ENCODE measurements around the gene HK1. TPM values are rescaled to one million over a fixed set of nuclear protein-coding genes. Genes with fewer than 3 reads are reported as not detected.
"Not testable (repeated sequence)": the region's sequence is repeated elsewhere in the genome, so short reads cannot be mapped to it uniquely, and the experiment has no call there.

HK1 gene
- total and polyA plus RNA-seq, 10 donors, result 19.0 to 108 (median 63.4) TPM

GRCh38 chr10:69246581-69247312 lies 31.5 kb upstream of the HK1 start:
- no peaks in the 10 kb centered on the region for H3K27me3 ChIP-seq (replicated peaks in 1 of 7)
- no peak for DNase-seq
- 83 to 88% (median 86%) methylated on average over 11 to 14 of the region's 14 CpGs for WGBS, 5 donors

GRCh38 chr10:69247313-69247710 lies 31.0 kb upstream of the HK1 start:
- H3K27ac ChIP-seq, result no peak overlapping the region
- H3K4me3 ChIP-seq, result no peak overlapping the region
- no peak for TF ChIP-seq CTCF (IDR thresholded peaks at IDR 0.05 in 8 of 11, conservative IDR thresholded peaks at IDR 0.05 in 3 of 11)
- TF ChIP-seq POLR2A (IDR thresholded peaks at IDR 0.05), result no peak
- no peak for TF ChIP-seq POLR2AphosphoS5 (IDR thresholded peaks at IDR 0.05)
- H3K27me3 ChIP-seq (replicated peaks in 1 of 7), result no peaks in the 10 kb centered on the region
- WGBS, 5 donors, result 92 to 98% (median 94%) methylated on average over 12 to 13 of the region's 13 CpGs
- no peaks in the 10 kb centered on the region for H3K36me3 ChIP-seq
- no peak for DNase-seq
- intact Hi-C loops (cut with DNase I; ENCODE audit: low total_unique reads), result no loop called here
- H3K4me1 ChIP-seq, result no peaks in the 10 kb centered on the region
- H3K9me3 ChIP-seq, result no peaks in the 10 kb centered on the region

More at GRCh38 chr10:69246581-69247312, 31.5 kb upstream of the HK1 start:
- no peak for TF ChIP-seq CTCF (IDR thresholded peaks at IDR 0.05 in 8 of 11, conservative IDR thresholded peaks at IDR 0.05 in 3 of 11)
- TF ChIP-seq POLR2A (IDR thresholded peaks at IDR 0.05), result no peak
- no peak for TF ChIP-seq POLR2AphosphoS5 (IDR thresholded peaks at IDR 0.05)
- Histone ChIP-seq H3K9me3 (no peaks in the 10 kb centered on the region), H3K4me1 (no peaks in the 10 kb centered on the region), H3K27ac (no peak overlapping the region), H3K36me3 (no peaks in the 10 kb centered on the region), H3K4me3 (no peak overlapping the region)
- intact Hi-C loops (cut with DNase I; ENCODE audit: low total_unique reads), result no loop called here

GRCh38 chr10:69248117-69248730 lies 30.1 kb upstream of the HK1 start:
- 87 to 93% (median 89%) methylated on average over 24 of the region's 24 CpGs for WGBS, 5 donors
- DNase-seq, result no peak
- no peaks in the 10 kb centered on the region for H3K36me3 ChIP-seq
- TF ChIP-seq POLR2A (IDR thresholded peaks at IDR 0.05) (no peak), CTCF (IDR thresholded peaks at IDR 0.05 in 8 of 11, conservative IDR thresholded peaks at IDR 0.05 in 3 of 11) (no peak), POLR2AphosphoS5 (IDR thresholded peaks at IDR 0.05) (no peak)
- no peak overlapping the region for H3K27ac ChIP-seq
- no peaks in the 10 kb centered on the region for H3K9me3 ChIP-seq
- intact Hi-C loops (cut with DNase I; ENCODE audit: low total_unique reads), result no loop called here
- no peak overlapping the region for H3K4me3 ChIP-seq
- no peaks in the 10 kb centered on the region for H3K27me3 ChIP-seq (replicated peaks in 1 of 7)
- no peaks in the 10 kb centered on the region for H3K4me1 ChIP-seq

DNA sequence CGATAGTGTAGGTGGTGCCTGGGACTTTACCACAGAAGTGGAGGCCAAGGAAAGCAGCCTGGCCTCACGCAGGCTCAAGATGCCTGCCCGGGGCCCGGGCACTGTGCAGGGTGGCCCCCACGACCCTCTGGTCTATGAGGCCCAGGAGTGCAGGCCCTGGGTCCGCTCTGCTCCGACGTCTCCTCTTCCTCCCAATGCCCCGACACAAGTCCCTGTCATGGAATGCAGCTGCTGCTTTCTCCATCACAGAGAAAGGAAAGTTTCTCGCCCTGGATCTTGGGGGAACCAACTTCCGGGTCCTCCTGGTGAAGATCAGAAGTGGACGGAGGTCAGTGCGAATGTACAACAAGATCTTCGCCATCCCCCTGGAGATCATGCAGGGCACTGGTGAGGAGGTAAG lies 28.3 kb upstream of the HK1 start:
- intact Hi-C loops (cut with DNase I; ENCODE audit: low total_unique reads), result no loop called here
- Histone ChIP-seq H3K9me3 (no peaks in the 10 kb centered on the region), H3K4me1 (no peaks in the 10 kb centered on the region), H3K36me3 (no peaks in the 10 kb centered on the region), H3K27me3 (replicated peaks in 1 of 7) (no peaks in the 10 kb centered on the region), H3K27ac (no peak overlapping the region), H3K4me3 (no peak overlapping the region)
- WGBS, 5 donors, result 92 to 100% (median 96%) methylated on average over 7 to 14 of the region's 14 CpGs
- no peak for DNase-seq
- TF ChIP-seq POLR2A (IDR thresholded peaks at IDR 0.05) (no peak), CTCF (IDR thresholded peaks at IDR 0.05 in 8 of 11, conservative IDR thresholded peaks at IDR 0.05 in 3 of 11) (no peak), POLR2AphosphoS5 (IDR thresholded peaks at IDR 0.05) (no peak)

DNA sequence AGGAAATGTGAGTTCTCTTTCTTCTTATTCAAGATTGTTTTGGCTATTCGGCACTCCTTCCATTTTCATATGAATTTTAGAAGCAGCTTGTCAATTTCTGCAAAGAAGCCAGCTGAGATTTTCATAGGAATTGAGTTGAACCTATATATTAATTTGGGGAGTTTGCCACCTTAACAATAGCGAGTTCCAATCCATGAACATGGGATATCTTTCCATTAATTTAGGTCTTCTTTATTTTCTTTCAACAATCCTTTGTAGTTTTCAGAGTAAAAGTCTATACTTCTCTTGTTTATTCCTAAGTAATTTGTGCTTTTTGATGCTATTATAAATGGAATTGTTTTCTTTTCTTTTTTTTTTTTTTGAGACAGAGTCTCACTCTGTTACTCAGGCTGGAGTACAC lies 26.9 kb upstream of the HK1 start:
- H3K36me3 ChIP-seq; DNase-seq; H3K27me3 ChIP-seq (replicated peaks in 1 of 7); H3K27ac ChIP-seq; intact Hi-C loops (cut with DNase I; ENCODE audit: low total_unique reads); H3K4me3 ChIP-seq; H3K4me1 ChIP-seq; H3K9me3 ChIP-seq: not testable (repeated sequence)
- WGBS, 5 donors, result 87 to 96% (median 88%) methylated on average over 2 of the region's 2 CpGs
